Measurements from ENCODE around the gene SNN. TPM values are rescaled to one million over a fixed set of nuclear protein-coding genes. Genes with fewer than 3 reads are reported as not detected.

The SNN gene
- total and polyA plus RNA-seq, 2 donors (not counting 1 experiment from before 2014, with no cell fraction given) = 55.4 to 63.3 TPM

- peak overlapping the region; percentile 97 for H3K4me2 ChIP-seq (replicated peaks; ENCODE audit: low read depth, low read length, poor library complexity, severe bottlenecking)
- no peak for DNase-seq
- POLR2A ChIA-PET = no interaction called here
- peak overlapping the region; percentile 96 to 98 for H3K27ac ChIP-seq (ENCODE audit: low read length in 2 of 2)
- Mint-ChIP-seq H3K4me1 (peaks cover 79% of the 10 kb centered on the region), H3K9me3 (ENCODE audit: insufficient read depth) (no peaks in the 10 kb centered on the region), H3K27me3 (no peaks in the 10 kb centered on the region), H3K4me3 (peak overlapping the region; percentile 91), H3K27ac (peak overlapping the region; percentile 93)
- H2AFZ ChIP-seq (ENCODE audit: insufficient read depth, low read depth, low read length, poor library complexity, severe bottlenecking) = no peak overlapping the region
- peak overlapping the region in 3 of 5 experiments; percentile 68 to 85 (median 69) for H3K4me3 ChIP-seq (ENCODE audit: control extremely low read depth in 1 of 5, extremely low read depth in 1 of 5, insufficient read depth in 1 of 5, low read depth in 2 of 5, low read length in 4 of 5)
- peaks cover 81% of the 10 kb centered on the region for H3K79me2 ChIP-seq (ENCODE audit: control insufficient read depth, insufficient read depth, low read length)
- no CpG with 5 or more reads among the region's 2 CpGs for WGBS (ENCODE audit: insufficient coverage)
- H3K36me3 ChIP-seq (replicated peaks in 1 of 2; ENCODE audit: control extremely low read depth in 1 of 2, control insufficient read depth in 1 of 2, extremely low read depth in 1 of 2, insufficient read depth in 2 of 2, low read length in 1 of 2) = peaks cover 0 to 29% of the 10 kb centered on the region in 2 experiments
- peaks cover 63 to 83% of the 10 kb centered on the region in 2 donors for H3K4me1 ChIP-seq (ENCODE audit: control insufficient read depth in 2 of 2, insufficient read depth in 2 of 2, low read length in 2 of 2)
- no peak for ATAC-seq (ENCODE audit: low read depth)
- peaks cover 69% of the 10 kb centered on the region for H4K20me1 ChIP-seq (ENCODE audit: control insufficient read depth, insufficient read depth, low read length, poor library complexity, severe bottlenecking)
- CTCF ChIA-PET = no interaction called here
- H3K9me3 ChIP-seq (ENCODE audit: control extremely low read depth in 1 of 3, control insufficient read depth in 2 of 3, insufficient read depth in 1 of 3, low read length in 2 of 3) = peaks cover 0 to 2% (median 0%) of the 10 kb centered on the region in 3 donors
- H3K27me3 ChIP-seq (replicated peaks in 1 of 4; ENCODE audit: control extremely low read depth in 1 of 4, control insufficient read depth in 3 of 4, insufficient read depth in 4 of 4, low read length in 3 of 4) = no peaks in the 10 kb centered on the region
- TF ChIP-seq EZH2 (IDR thresholded peaks at IDR 0.05; ENCODE audit: borderline replicate concordance, insufficient read depth, low read depth, low read length, poor library complexity, severe bottlenecking) = no peak
- TF ChIP-seq CTCF (IDR thresholded peaks at IDR 0.05) = no peak
- intact Hi-C loops (cut with micrococcal nuclease) = no loop called here
- peak overlapping the region; percentile 95 for H3K9ac ChIP-seq (ENCODE audit: low read length)
Observed at GRCh38 chr16:11671271-11671670, 3.0 kb downstream of the SNN start.

- peak overlapping the region; percentile 96 to 98 for H3K27ac ChIP-seq (ENCODE audit: low read length in 2 of 2)
- peaks cover 81% of the 10 kb centered on the region for H3K4me1 Mint-ChIP-seq
- TF ChIP-seq EZH2 (IDR thresholded peaks at IDR 0.05; ENCODE audit: borderline replicate concordance, insufficient read depth, low read depth, low read length, poor library complexity, severe bottlenecking) (no peak), CTCF (IDR thresholded peaks at IDR 0.05) (no peak)
- ChIA-PET POLR2A (no interaction called here), CTCF (no interaction called here)
- ATAC-seq (ENCODE audit: low read depth) = no peak
- H3K79me2 ChIP-seq (ENCODE audit: control insufficient read depth, insufficient read depth, low read length) = peaks cover 85% of the 10 kb centered on the region
- peak overlapping the region; percentile 97 for H3K4me2 ChIP-seq (replicated peaks; ENCODE audit: low read depth, low read length, poor library complexity, severe bottlenecking)
- intact Hi-C loops (cut with micrococcal nuclease) = no loop called here
- H3K4me3 Mint-ChIP-seq = peak overlapping the region; percentile 91
- peak overlapping the region in 3 of 5 experiments; percentile 45 to 69 (median 68) for H3K4me3 ChIP-seq (ENCODE audit: control extremely low read depth in 1 of 5, extremely low read depth in 1 of 5, insufficient read depth in 1 of 5, low read depth in 2 of 5, low read length in 4 of 5)
- H3K27ac Mint-ChIP-seq = peak overlapping the region; percentile 93
- H3K4me1 ChIP-seq (ENCODE audit: control insufficient read depth in 2 of 2, insufficient read depth in 2 of 2, low read length in 2 of 2) = peaks cover 67 to 87% of the 10 kb centered on the region in 2 donors
- H3K27me3 ChIP-seq (replicated peaks in 1 of 4; ENCODE audit: control extremely low read depth in 1 of 4, control insufficient read depth in 3 of 4, insufficient read depth in 4 of 4, low read length in 3 of 4) = no peaks in the 10 kb centered on the region
- no peak for DNase-seq
- WGBS (ENCODE audit: insufficient coverage) = 100% methylated on average over 6 of the region's 8 CpGs
- H3K9me3 Mint-ChIP-seq (ENCODE audit: insufficient read depth) = no peaks in the 10 kb centered on the region
- peaks cover 0 to 2% (median 0%) of the 10 kb centered on the region in 3 donors for H3K9me3 ChIP-seq (ENCODE audit: control extremely low read depth in 1 of 3, control insufficient read depth in 2 of 3, insufficient read depth in 1 of 3, low read length in 2 of 3)
- peak overlapping the region; percentile 95 for H3K9ac ChIP-seq (ENCODE audit: low read length)
- no peaks in the 10 kb centered on the region for H3K27me3 Mint-ChIP-seq
- peaks cover 73% of the 10 kb centered on the region for H4K20me1 ChIP-seq (ENCODE audit: control insufficient read depth, insufficient read depth, low read length, poor library complexity, severe bottlenecking)
- H2AFZ ChIP-seq (ENCODE audit: insufficient read depth, low read depth, low read length, poor library complexity, severe bottlenecking) = no peak overlapping the region
- peaks cover 0 to 33% of the 10 kb centered on the region in 2 experiments for H3K36me3 ChIP-seq (replicated peaks in 1 of 2; ENCODE audit: control extremely low read depth in 1 of 2, control insufficient read depth in 1 of 2, extremely low read depth in 1 of 2, insufficient read depth in 2 of 2, low read length in 1 of 2)
Observed at GRCh38 chr16:11671676-11672075, 3.4 kb downstream of the SNN start.

Measured in B cell (primary cell).